Measurements from ENCODE around the gene QDPR.

QDPR gene

GRCh38 chr4:17528551-17529165 lies 16.8 kb upstream of the QDPR start:
- no peak for DNase-seq (ENCODE audit: low read depth in 2 of 2)

GRCh38 chr4:17526695-17527477 lies 15.0 kb upstream of the QDPR start:
- no peak for DNase-seq (ENCODE audit: low read depth in 2 of 2)

GRCh38 chr4:17523662-17524061 lies 11.8 kb upstream of the QDPR start:
- no peak for DNase-seq (ENCODE audit: low read depth in 2 of 2)

GRCh38 chr4:17521595-17521994 lies 9.7 kb upstream of the QDPR start:
- no peak for DNase-seq (ENCODE audit: low read depth in 2 of 2)

- no peak for DNase-seq (ENCODE audit: low read depth in 2 of 2)
These were observed 5.8 kb upstream of the QDPR start for GRCh38 chr4:17517664-17518063.

- DNase-seq (ENCODE audit: low read depth in 2 of 2) = no peak
These were observed 5.1 kb upstream of the QDPR start for GRCh38 chr4:17516980-17517379.

- no peak for DNase-seq (ENCODE audit: low read depth in 2 of 2)
These were observed 3.8 kb upstream of the QDPR start for GRCh38 chr4:17515445-17516407.

GRCh38 chr4:17514865-17515264 lies 3.0 kb upstream of the QDPR start, which contains the start of gene CLRN2:
CLRN2 (plus strand) TSS chr4:17515165; CDS start chr4:17515267, 102 bp downstream.
- DNase-seq (ENCODE audit: low read depth in 2 of 2) = no peak

- no peak for DNase-seq (ENCODE audit: low read depth in 2 of 2)
These were observed 1.2 kb upstream of the QDPR start for GRCh38 chr4:17512973-17513665.

GRCh38 chr4:17511509-17511949 lies 361 bp downstream of the QDPR start:
- DNase-seq (ENCODE audit: low read depth in 2 of 2) = peak in 1 of 2 donors; percentile 37

GRCh38 chr4:17511051-17511450 lies 839 bp downstream of the QDPR start:
- DNase-seq (ENCODE audit: low read depth in 2 of 2) = no peak

- no peak for DNase-seq (ENCODE audit: low read depth in 2 of 2)
These were observed 1.3 kb downstream of the QDPR start for GRCh38 chr4:17510582-17510981.

GRCh38 chr4:17504081-17504480 lies 7.8 kb downstream of the QDPR start:
- DNase-seq (ENCODE audit: low read depth in 2 of 2) = no peak

- DNase-seq (ENCODE audit: low read depth in 2 of 2) = no peak
These were observed 9.1 kb downstream of the QDPR start for GRCh38 chr4:17502756-17503155.

GRCh38 chr4:17500574-17500973 lies 11.3 kb downstream of the QDPR start:
- DNase-seq (ENCODE audit: low read depth in 2 of 2) = no peak

GRCh38 chr4:17497890-17498523 lies 13.9 kb downstream of the QDPR start:
- DNase-seq (ENCODE audit: low read depth in 2 of 2) = no peak

GRCh38 chr4:17494258-17495190 lies 17.4 kb downstream of the QDPR start:
- DNase-seq (ENCODE audit: low read depth in 2 of 2) = no peak

- no peak for DNase-seq (ENCODE audit: low read depth in 2 of 2)
These were observed 18.3 kb downstream of the QDPR start for GRCh38 chr4:17493619-17494018.

- no peak for DNase-seq (ENCODE audit: low read depth in 2 of 2)
These were observed 19.0 kb downstream of the QDPR start for GRCh38 chr4:17492876-17493275.
